Trophoblast cell (in vitro differentiated cells and primary cell): ENCODE data around the gene PTRHD1.

ENCODE experiments used
- DNase-seq, 2 donors: peaks; one replicate each; pipeline ENCODE4 v3.0.0-alpha.2; 2016
- H2AFZ ChIP-seq: 2 replicates; pipeline ENCODE4 v1.6.1; 2013; ENCODE audit warnings: low read length, moderate library complexity, mild to moderate bottlenecking; ENCODE audit not compliant: insufficient read depth, poor library complexity
- H2AK5ac ChIP-seq: 2 replicates; pipeline ENCODE4 v1.6.1; 2013; ENCODE audit warnings: mild to moderate bottlenecking, low read length
- H2BK120ac ChIP-seq: 2 replicates; pipeline ENCODE4 v1.6.1; 2013; ENCODE audit warnings: low read length, mild to moderate bottlenecking, moderate library complexity; ENCODE audit not compliant: insufficient read depth, poor library complexity
- H2BK12ac ChIP-seq: 2 replicates; pipeline ENCODE4 v1.6.1; 2013; ENCODE audit warnings: mild to moderate bottlenecking, low read length, moderate library complexity
- H2BK5ac ChIP-seq: 2 replicates; pipeline ENCODE4 v1.6.1; 2013; ENCODE audit warnings: low read length, low read depth, moderate library complexity, mild to moderate bottlenecking; ENCODE audit not compliant: poor library complexity
- H3K14ac ChIP-seq: 2 replicates; pipeline ENCODE4 v1.6.1; 2013; ENCODE audit warnings: mild to moderate bottlenecking, low read length
- H3K18ac ChIP-seq: 2 replicates; pipeline ENCODE4 v1.6.1; 2013; ENCODE audit warnings: mild to moderate bottlenecking, low read length
- H3K23ac ChIP-seq: 2 replicates; pipeline ENCODE4 v1.6.1; 2013; ENCODE audit warnings: low read length
- H3K27ac ChIP-seq: 2 replicates; pipeline ENCODE4 v1.5.1; 2013; ENCODE audit warnings: low read depth, mild to moderate bottlenecking, inconsistent platforms, low read length, moderate library complexity
- H3K27me3 ChIP-seq: 2 replicates; pipeline ENCODE4 v1.6.1; 2013; ENCODE audit warnings: inconsistent platforms, mild to moderate bottlenecking, low read length, moderate library complexity; ENCODE audit not compliant: insufficient read depth
- H3K36me3 ChIP-seq, 2 experiments: 1 replicate in 1 of 2; 2 replicates in 1 of 2; pipeline ENCODE4 v1.6.1; 2013; ENCODE audit warnings: low read length in 2 of 2, mild to moderate bottlenecking in 2 of 2, moderate library complexity in 1 of 2; ENCODE audit not compliant: insufficient read depth in 2 of 2, control insufficient read depth in 1 of 2
- H3K4ac ChIP-seq: 2 replicates; pipeline ENCODE4 v1.6.1; 2013; ENCODE audit warnings: low read depth, mild to moderate bottlenecking, low read length, moderate library complexity
- H3K4me1 ChIP-seq, 2 experiments: 1 replicate in 1 of 2; 2 replicates in 1 of 2; pipeline ENCODE4 v1.6.1; 2013; ENCODE audit warnings: low read length in 2 of 2, mild to moderate bottlenecking in 2 of 2, moderate library complexity in 1 of 2; ENCODE audit not compliant: insufficient read depth in 2 of 2, control insufficient read depth in 1 of 2
- H3K4me2 ChIP-seq: 2 replicates; pipeline ENCODE4 v1.6.1; 2013; ENCODE audit warnings: inconsistent platforms, mild to moderate bottlenecking, low read length, moderate library complexity
- H3K4me3 ChIP-seq: 2 replicates; pipeline ENCODE4 v1.5.1; 2013; ENCODE audit warnings: mild to moderate bottlenecking, low read depth, low read length, inconsistent platforms
- H3K79me1 ChIP-seq: one replicate; pipeline ENCODE4 v1.6.1; 2013; ENCODE audit warnings: low read length
- H3K79me2 ChIP-seq: 2 replicates; pipeline ENCODE4 v1.6.1; 2013; ENCODE audit warnings: low read length, mild to moderate bottlenecking; ENCODE audit not compliant: control insufficient read depth, insufficient read depth, poor library complexity
- H3K9ac ChIP-seq: 2 replicates; pipeline ENCODE4 v1.6.1; 2013; ENCODE audit warnings: mild to moderate bottlenecking, low read length
- H3K9me3 ChIP-seq: 2 replicates; pipeline ENCODE4 v1.6.1; 2013; ENCODE audit warnings: low read depth, mild to moderate bottlenecking, control low read depth, inconsistent platforms, low read length; ENCODE audit not compliant: insufficient read depth
- H4K12ac ChIP-seq: 2 replicates; pipeline ENCODE4 v1.6.1; 2013; ENCODE audit warnings: low read depth, mild to moderate bottlenecking, low read length, moderate library complexity
- H4K8ac ChIP-seq: 2 replicates; pipeline ENCODE4 v1.6.1; 2013; ENCODE audit warnings: low read depth, mild to moderate bottlenecking, low read length, moderate library complexity
- H4K91ac ChIP-seq: one replicate; pipeline ENCODE4 v1.6.1; 2013; ENCODE audit warnings: low read depth, mild to moderate bottlenecking, low read length, moderate library complexity
- WGBS: extraction: QIAGEN DNeasy Blood & Tissue Kit; methylation state at CpG from one replicate; pipeline ENCODE4 v1.1.7; 2013; ENCODE audit warnings: missing lambda C conversion rate; ENCODE audit not compliant: insufficient read length, insufficient coverage; ENCODE audit errors: extremely low coverage; 5-methylcytosine and 5-hydroxymethylcytosine counted together

The PTRHD1 gene

GRCh38 chr2:24762518-24762917 is 30.7 kb downstream of the PTRHD1 start:
- no CpG with 5 or more reads among the region's 2 CpGs for WGBS
- H4K8ac ChIP-seq: no peak overlapping the region
- H3K9me3 ChIP-seq: peaks cover 2% of the 10 kb centered on the region
- DNase-seq: no peak
- H2BK120ac ChIP-seq: no peak overlapping the region
- peaks cover 0 to 3% of the 10 kb centered on the region in 2 experiments for H3K4me1 ChIP-seq
- H3K14ac ChIP-seq: no peak overlapping the region
- no peak overlapping the region for H2AFZ ChIP-seq
- H3K4me2 ChIP-seq: no peak overlapping the region
- no peak overlapping the region for H2BK5ac ChIP-seq
- no peak overlapping the region for H3K9ac ChIP-seq
- no peak overlapping the region for H2BK12ac ChIP-seq
- peaks cover 0 to 5% of the 10 kb centered on the region in 2 experiments for H3K36me3 ChIP-seq
- no peak overlapping the region for H2AK5ac ChIP-seq
- no peaks in the 10 kb centered on the region for H3K79me1 ChIP-seq
- no peaks in the 10 kb centered on the region for H3K79me2 ChIP-seq
- H3K4me3 ChIP-seq: no peak overlapping the region
- H4K12ac ChIP-seq: no peak overlapping the region
- H3K27me3 ChIP-seq: no peaks in the 10 kb centered on the region
- H3K4ac ChIP-seq: no peak overlapping the region
- no peak overlapping the region for H4K91ac ChIP-seq
- H3K27ac ChIP-seq: no peak overlapping the region
- no peak overlapping the region for H3K23ac ChIP-seq
- no peak overlapping the region for H3K18ac ChIP-seq

- Histone ChIP-seq H4K91ac (no peak overlapping the region), H3K4me3 (no peak overlapping the region), H3K27ac (no peak overlapping the region), H3K18ac (no peak overlapping the region), H3K4me1 (peaks cover 0 to 3% of the 10 kb centered on the region in 2 experiments), H2AFZ (no peak overlapping the region), H3K4ac (no peak overlapping the region), H3K14ac (no peak overlapping the region), H3K36me3 (peaks cover 0 to 5% of the 10 kb centered on the region in 2 experiments), H3K4me2 (no peak overlapping the region), H4K8ac (no peak overlapping the region), H2BK120ac (no peak overlapping the region), H3K9ac (no peak overlapping the region), H2BK12ac (no peak overlapping the region), H3K79me1 (no peaks in the 10 kb centered on the region), H4K12ac (peak overlapping the region; percentile 7), H2BK5ac (no peak overlapping the region), H3K79me2 (no peaks in the 10 kb centered on the region), H2AK5ac (no peak overlapping the region), H3K9me3 (peaks cover 2% of the 10 kb centered on the region), H3K27me3 (no peaks in the 10 kb centered on the region), H3K23ac (no peak overlapping the region)
- DNase-seq: no peak
- no CpG with 5 or more reads among the region's 5 CpGs for WGBS
Observed at GRCh38 chr2:24761866-24762265, 31.3 kb downstream of the PTRHD1 start.

- no peak overlapping the region for H3K14ac ChIP-seq
- no peak overlapping the region for H2BK120ac ChIP-seq
- H3K27ac ChIP-seq: no peak overlapping the region
- H3K27me3 ChIP-seq: no peaks in the 10 kb centered on the region
- H2BK12ac ChIP-seq: no peak overlapping the region
- H2BK5ac ChIP-seq: no peak overlapping the region
- no peak overlapping the region for H2AFZ ChIP-seq
- H3K9me3 ChIP-seq: no peaks in the 10 kb centered on the region
- H3K23ac ChIP-seq: no peak overlapping the region
- H3K4me3 ChIP-seq: no peak overlapping the region
- H3K4me2 ChIP-seq: no peak overlapping the region
- H3K18ac ChIP-seq: no peak overlapping the region
- WGBS: no CpG with 5 or more reads among the region's 1 CpG
- H4K12ac ChIP-seq: no peak overlapping the region
- H2AK5ac ChIP-seq: no peak overlapping the region
- no peaks in the 10 kb centered on the region for H3K79me2 ChIP-seq
- H3K4ac ChIP-seq: no peak overlapping the region
- peaks cover 2 to 6% of the 10 kb centered on the region in 2 experiments for H3K36me3 ChIP-seq
- no peak overlapping the region for H4K8ac ChIP-seq
- no peak overlapping the region for H4K91ac ChIP-seq
- no peak for DNase-seq
- no peak overlapping the region for H3K9ac ChIP-seq
- no peaks in the 10 kb centered on the region for H3K79me1 ChIP-seq
- H3K4me1 ChIP-seq: no peaks in the 10 kb centered on the region
Observed at GRCh38 chr2:24756789-24757188, 36.4 kb downstream of the PTRHD1 start.

- Histone ChIP-seq H3K27ac (no peak overlapping the region), H3K23ac (no peak overlapping the region), H4K91ac (no peak overlapping the region), H3K9me3 (no peaks in the 10 kb centered on the region), H3K4me3 (no peak overlapping the region), H3K4me1 (no peaks in the 10 kb centered on the region), H3K9ac (no peak overlapping the region), H2AK5ac (no peak overlapping the region), H3K79me2 (no peaks in the 10 kb centered on the region), H2BK120ac (no peak overlapping the region), H3K79me1 (no peaks in the 10 kb centered on the region), H4K12ac (no peak overlapping the region), H3K36me3 (peaks cover 2 to 6% of the 10 kb centered on the region in 2 experiments), H3K4ac (no peak overlapping the region), H3K27me3 (no peaks in the 10 kb centered on the region), H3K18ac (no peak overlapping the region), H2BK5ac (no peak overlapping the region), H3K14ac (no peak overlapping the region), H3K4me2 (no peak overlapping the region), H2BK12ac (no peak overlapping the region), H4K8ac (no peak overlapping the region), H2AFZ (no peak overlapping the region)
- DNase-seq: no peak
- no CpG with 5 or more reads among the region's 3 CpGs for WGBS
Observed at GRCh38 chr2:24754985-24755705, 38.0 kb downstream of the PTRHD1 start.
